Measurements from ENCODE around the gene SEMA3G. TPM values are rescaled to one million over a fixed set of nuclear protein-coding genes. Genes with fewer than 3 reads are reported as not detected.

SEMA3G gene
- total and polyA plus RNA-seq, 8 donors = 5.7 to 36.5 (median 6.9) TPM

- TF ChIP-seq CTCF (IDR thresholded peaks at IDR 0.05) = no peak
- no peak overlapping the region for H3K27ac ChIP-seq
- H3K36me3 ChIP-seq = peaks cover 0 to 96% of the 10 kb centered on the region in 2 donors
- peaks cover 0 to 26% of the 10 kb centered on the region in 2 donors for H3K4me1 ChIP-seq
- H3K9me3 ChIP-seq = no peaks in the 10 kb centered on the region
- peak in 1 of 4 donors; percentile 47 for DNase-seq
- H3K27me3 ChIP-seq = no peaks in the 10 kb centered on the region
- H3K4me3 ChIP-seq = no peak overlapping the region
- intact Hi-C loops (cut with DNase I) = no loop called here
- no peak for ATAC-seq
Measured at GRCh38 chr3:52479037-52479876, 34.4 kb upstream of the SEMA3G start.

DNA sequence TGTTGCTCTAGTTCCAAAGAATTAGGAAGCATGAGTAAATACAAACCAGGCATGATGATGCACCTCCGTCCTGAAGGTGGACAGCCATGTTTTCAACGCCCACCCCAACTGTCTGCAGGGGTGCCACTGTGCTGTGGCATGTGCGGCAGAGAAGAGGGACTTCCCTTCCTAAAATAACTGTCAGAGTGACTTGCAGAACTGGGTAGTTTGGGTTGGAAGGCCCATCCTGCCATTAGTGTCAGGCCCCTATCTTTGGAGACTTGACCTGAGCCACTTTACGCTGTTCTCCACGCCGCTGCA lies 32.8 kb upstream of the SEMA3G start:
- DNase-seq (peak in 1 of 4 donors; percentile 9), ATAC-seq (no peak)
- H3K36me3 ChIP-seq = peaks cover 0 to 100% of the 10 kb centered on the region in 2 donors
- no peaks in the 10 kb centered on the region for H3K9me3 ChIP-seq
- TF ChIP-seq CTCF (IDR thresholded peaks at IDR 0.05) = no peak
- no peaks in the 10 kb centered on the region for H3K27me3 ChIP-seq
- intact Hi-C loops (cut with DNase I) = no loop called here
- H3K4me3 ChIP-seq = no peak overlapping the region
- peaks cover 0 to 32% of the 10 kb centered on the region in 2 donors for H3K4me1 ChIP-seq
- no peak overlapping the region for H3K27ac ChIP-seq

DNA sequence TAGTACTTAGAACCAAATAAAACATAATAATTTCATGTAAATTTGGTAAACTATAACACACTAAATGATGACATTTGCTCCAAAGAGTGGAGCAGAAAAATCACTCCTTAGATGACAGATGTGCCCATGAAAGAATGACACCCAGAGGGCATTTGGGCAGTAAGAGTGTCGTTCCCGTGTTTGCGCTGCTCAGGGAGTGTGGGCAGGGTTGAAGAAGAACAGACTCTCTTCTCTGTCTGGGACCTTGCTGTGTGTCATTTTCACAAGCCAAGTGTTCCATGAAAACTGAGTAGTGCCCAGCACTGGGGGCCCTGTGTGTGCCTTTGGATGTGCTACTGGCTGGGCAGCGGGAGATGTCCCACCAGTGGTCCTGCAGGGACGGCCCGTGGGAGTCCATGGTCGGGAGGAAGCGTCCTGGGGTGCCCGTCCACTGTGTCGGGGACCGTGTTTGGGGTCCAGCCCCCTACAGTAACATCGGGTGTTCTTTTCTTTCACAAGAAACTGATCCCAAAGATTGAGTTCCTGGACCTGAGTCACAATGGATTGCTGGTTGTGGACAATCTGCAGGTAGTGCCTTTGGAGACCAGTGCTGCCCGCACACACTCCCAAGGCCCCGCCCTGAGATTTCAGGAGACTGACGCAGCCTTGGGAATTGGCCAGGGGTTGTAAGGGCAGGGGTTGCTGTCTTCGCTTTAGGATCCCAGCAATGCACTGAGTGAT lies 32.3 kb upstream of the SEMA3G start:
- Histone ChIP-seq H3K36me3 (peaks cover 0 to 100% of the 10 kb centered on the region in 2 donors), H3K4me3 (no peak overlapping the region), H3K27me3 (no peaks in the 10 kb centered on the region), H3K9me3 (no peaks in the 10 kb centered on the region), H3K27ac (peak overlapping the region in 1 of 2 donors; percentile 49), H3K4me1 (peaks cover 0 to 38% of the 10 kb centered on the region in 2 donors)
- DNase-seq (peak in 1 of 4 donors; percentile 49), ATAC-seq (no peak)
- no peak for TF ChIP-seq CTCF (IDR thresholded peaks at IDR 0.05)
- intact Hi-C loops (cut with DNase I) = no loop called here

- Histone ChIP-seq H3K27me3 (no peaks in the 10 kb centered on the region), H3K4me1 (peaks cover 3 to 60% of the 10 kb centered on the region in 2 donors), H3K9me3 (no peaks in the 10 kb centered on the region), H3K36me3 (peaks cover 0 to 80% of the 10 kb centered on the region in 2 donors), H3K4me3 (no peak overlapping the region), H3K27ac (peak overlapping the region in 1 of 2 donors; percentile 8)
- no peak for ATAC-seq
- no peak for TF ChIP-seq CTCF (IDR thresholded peaks at IDR 0.05)
- peak in 1 of 4 donors; percentile 44 for DNase-seq
- intact Hi-C loops (cut with DNase I) = no loop called here
Measured at GRCh38 chr3:52473026-52473425, 28.1 kb upstream of the SEMA3G start.

Data from left lung (tissue), 10 donors.